RWPE2 (cell line): ENCODE data around the gene BCAS1.

Experiments used
- ATAC-seq: fragments of 200-7000 bp; cut with Tn5 transposase; 3 replicates; pipeline ENCODE4 v1.9.1; 2021; ENCODE audit warnings: low read depth
- DNase-seq: peaks from one replicate; pipeline ENCODE4 v3.0.0-alpha.2; 2020; ENCODE audit warnings: low spot score
- H3K27ac ChIP-seq: fragments of 450-650 bp; 2 replicates; pipeline ENCODE4 v1.5.1; 2017; ENCODE audit warnings: mild to moderate bottlenecking; ENCODE audit not compliant: poor library complexity, severe bottlenecking
- H3K27me3 ChIP-seq: fragments of 250-450 bp; sonication (Bioruptor Pico); 2 replicates; pipeline ENCODE4 v1.5.1; 2021; ENCODE audit warnings: mild to moderate bottlenecking, moderate library complexity; ENCODE audit not compliant: insufficient read depth, poor library complexity, severe bottlenecking
- H3K36me3 ChIP-seq: fragments of 250-450 bp; sonication (Bioruptor Pico); 2 replicates; pipeline ENCODE4 v1.5.1; 2020; ENCODE audit warnings: low read depth, mild to moderate bottlenecking, moderate library complexity
- H3K4me1 ChIP-seq: fragments of 250-450 bp; sonication (Bioruptor Pico); 2 replicates; pipeline ENCODE4 v1.5.1; 2021; ENCODE audit warnings: mild to moderate bottlenecking, moderate library complexity; ENCODE audit not compliant: insufficient read depth, poor library complexity, severe bottlenecking
- H3K4me3 ChIP-seq: fragments of 250-450 bp; sonication (Bioruptor Pico); 2 replicates; pipeline ENCODE4 v1.5.1; 2021; ENCODE audit warnings: mild to moderate bottlenecking, moderate library complexity; ENCODE audit not compliant: severe bottlenecking
- H3K9me3 ChIP-seq: fragments of 250-450 bp; sonication (Bioruptor Pico); 2 replicates; pipeline ENCODE4 v1.5.1; 2021; ENCODE audit warnings: mild to moderate bottlenecking, moderate library complexity; ENCODE audit not compliant: severe bottlenecking
- CTCF ChIP-seq: fragments of 450-650 bp; IDR thresholded peaks from one replicate; pipeline ENCODE4 v1.5.1; 2017; ENCODE audit warnings: mild to moderate bottlenecking, moderate library complexity; ENCODE audit not compliant: poor library complexity, severe bottlenecking

The BCAS1 gene

GRCh38 chr20:54065601-54066038 lies 4.8 kb downstream of the BCAS1 start:
- H3K27me3 ChIP-seq = no peaks in the 10 kb centered on the region
- H3K36me3 ChIP-seq = no peaks in the 10 kb centered on the region
- H3K27ac ChIP-seq = no peak overlapping the region
- peaks cover 29% of the 10 kb centered on the region for H3K4me1 ChIP-seq
- no peak overlapping the region for H3K4me3 ChIP-seq
- no peak for TF ChIP-seq CTCF
- ATAC-seq (no peak), DNase-seq (no peak)
- H3K9me3 ChIP-seq = no peaks in the 10 kb centered on the region

DNA sequence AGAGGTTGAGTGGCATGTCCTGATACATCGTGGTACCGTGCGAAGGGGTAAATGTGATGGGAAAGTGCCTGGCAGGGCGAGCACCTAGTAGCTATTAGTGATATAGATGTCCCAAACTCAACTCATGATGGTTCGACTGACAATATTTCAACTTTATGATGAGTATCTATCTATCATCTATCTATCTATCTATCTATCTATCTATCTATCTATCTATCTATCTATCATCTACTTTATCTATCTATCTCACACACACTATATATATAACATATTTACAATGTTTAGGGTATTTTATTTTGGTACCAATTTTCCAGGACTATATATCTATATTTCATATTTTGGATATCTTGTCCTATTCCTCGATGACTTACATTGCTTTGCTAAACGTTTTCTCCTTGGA lies 5.5 kb downstream of the BCAS1 start:
- H3K27me3 ChIP-seq = no peaks in the 10 kb centered on the region
- H3K27ac ChIP-seq = no peak overlapping the region
- H3K4me1 ChIP-seq = peaks cover 29% of the 10 kb centered on the region
- DNase-seq (no peak), ATAC-seq (no peak)
- TF ChIP-seq CTCF = no peak
- H3K36me3 ChIP-seq = no peaks in the 10 kb centered on the region
- no peaks in the 10 kb centered on the region for H3K9me3 ChIP-seq
- H3K4me3 ChIP-seq = no peak overlapping the region

DNA sequence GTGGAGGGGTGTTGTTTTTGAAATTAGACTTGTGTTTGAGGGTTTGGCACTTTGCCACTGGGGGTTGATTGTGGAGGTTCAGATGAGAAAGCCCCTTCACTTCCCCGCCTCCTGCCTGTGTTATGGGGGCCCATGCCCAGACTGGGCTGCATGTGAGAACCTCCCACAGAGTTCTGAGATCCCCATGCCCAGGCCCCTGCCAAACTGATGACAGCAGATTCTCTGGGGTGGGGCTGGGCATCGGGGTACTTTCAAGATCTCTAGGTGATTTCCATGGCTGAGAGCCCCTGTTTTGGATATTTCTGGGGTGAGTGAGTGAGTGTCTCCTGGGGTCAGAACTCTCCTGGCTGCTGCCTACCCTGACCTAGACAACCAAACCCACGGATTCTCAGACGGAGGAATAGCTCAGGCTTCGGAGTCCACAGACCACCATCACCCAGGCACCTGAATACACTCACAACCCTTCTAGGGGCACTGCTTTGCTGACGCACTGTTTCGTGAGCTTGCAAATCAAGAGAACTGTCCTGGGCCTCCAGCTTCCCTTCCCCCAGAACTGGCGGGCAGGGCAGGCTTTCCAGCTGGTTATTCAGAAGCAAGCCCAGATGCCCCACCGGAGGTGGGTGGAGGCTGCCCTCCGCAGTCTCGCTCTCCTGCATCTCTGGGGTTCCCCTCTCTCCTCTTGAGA lies 6.3 kb downstream of the BCAS1 start:
- Histone ChIP-seq H3K36me3 (no peaks in the 10 kb centered on the region), H3K4me3 (no peak overlapping the region), H3K27me3 (no peaks in the 10 kb centered on the region), H3K9me3 (no peaks in the 10 kb centered on the region), H3K4me1 (peaks cover 29% of the 10 kb centered on the region), H3K27ac (no peak overlapping the region)
- DNase-seq = no peak
- TF ChIP-seq CTCF = no peak
- ATAC-seq = no peak

DNA sequence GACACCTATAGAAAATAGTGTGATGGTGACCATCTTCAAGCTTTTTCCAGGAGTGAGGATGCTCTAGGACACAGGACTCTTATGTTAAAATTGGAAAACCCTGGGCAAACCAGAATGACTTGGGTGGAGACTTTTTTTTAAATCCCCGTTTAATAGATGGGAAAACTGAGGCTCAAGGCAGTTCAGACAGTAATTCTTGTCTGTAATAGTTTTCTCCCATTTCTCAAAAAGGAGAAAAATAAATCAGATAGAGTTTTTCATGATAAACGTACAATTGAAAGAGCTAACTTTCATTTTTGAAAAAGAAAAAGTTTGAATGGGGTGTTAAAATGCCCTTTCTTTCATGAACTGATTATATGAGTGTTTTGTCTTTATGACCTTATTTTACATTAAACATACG lies 6.8 kb downstream of the BCAS1 start:
- no peaks in the 10 kb centered on the region for H3K27me3 ChIP-seq
- no peak for TF ChIP-seq CTCF
- H3K9me3 ChIP-seq = no peaks in the 10 kb centered on the region
- H3K36me3 ChIP-seq = no peaks in the 10 kb centered on the region
- ATAC-seq (no peak), DNase-seq (no peak)
- peaks cover 29% of the 10 kb centered on the region for H3K4me1 ChIP-seq
- H3K27ac ChIP-seq = no peak overlapping the region
- H3K4me3 ChIP-seq = no peak overlapping the region

DNA sequence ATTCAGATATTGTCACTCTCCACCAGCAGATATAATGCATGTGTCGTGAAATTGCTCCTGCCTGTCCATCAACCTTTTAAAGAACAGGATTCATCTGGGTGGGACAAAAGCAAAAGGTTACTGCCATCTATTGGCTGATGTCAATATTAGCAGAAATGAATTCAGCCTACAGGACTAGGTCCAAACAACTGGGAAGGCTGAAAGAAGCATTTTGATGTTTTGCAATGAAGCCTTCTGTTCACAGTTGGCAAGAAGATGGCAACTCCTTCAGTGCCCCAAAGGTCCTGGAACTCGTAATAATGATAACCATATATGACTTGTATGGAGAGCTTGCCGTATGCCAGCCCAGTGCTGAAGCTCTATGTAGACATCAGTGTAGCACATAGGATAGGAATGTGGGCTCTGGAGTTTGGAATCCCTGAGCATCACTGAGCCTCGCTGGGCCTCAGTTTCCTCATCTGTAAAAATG lies 7.5 kb downstream of the BCAS1 start:
- ATAC-seq (peak; percentile 41), DNase-seq (no peak)
- Histone ChIP-seq H3K4me3 (no peak overlapping the region), H3K4me1 (peaks cover 26% of the 10 kb centered on the region), H3K36me3 (no peaks in the 10 kb centered on the region), H3K27ac (no peak overlapping the region), H3K27me3 (no peaks in the 10 kb centered on the region), H3K9me3 (no peaks in the 10 kb centered on the region)
- peak; percentile 99 for TF ChIP-seq CTCF
